ENCODE data around the gene NTM.

DNA sequence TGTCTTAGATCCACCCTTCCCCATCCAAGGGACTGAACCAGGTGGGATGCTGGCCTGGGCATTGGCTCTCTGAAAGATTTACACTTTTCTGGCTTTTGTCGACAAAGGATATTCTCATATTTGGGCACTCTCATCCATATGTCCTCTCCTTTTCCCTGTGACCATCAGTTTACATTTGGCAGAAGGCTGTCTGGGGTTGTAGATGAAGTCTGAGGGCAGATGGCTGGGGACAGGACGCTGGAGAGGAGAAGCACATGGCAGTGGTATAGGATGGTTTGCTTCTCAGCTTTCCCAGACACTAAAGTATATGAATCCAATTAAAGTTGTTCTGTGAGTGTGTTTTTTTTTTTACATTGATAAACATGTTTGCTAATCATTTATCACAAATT is 757.5 kb downstream of the NTM start:
- TF ChIP-seq EZH2phosphoT487 (IDR thresholded peaks at IDR 0.05; ENCODE audit: insufficient read depth, low read depth) (no peak), EZH2 (IDR thresholded peaks at IDR 0.05; ENCODE audit: insufficient read depth, poor library complexity, severe bottlenecking) (no peak)

Data from GM23248 (cell line).